Endothelial cell of coronary artery (primary cell): Measurements from ENCODE around the gene CSK. TPM values are rescaled to one million over a fixed set of nuclear protein-coding genes. Genes with fewer than 3 reads are reported as not detected.

ENCODE experiments used
- total RNA-seq: library from RNA; depleted of rRNA; stranded (reverse); fragments of >200 nt; gene quantifications from 2 replicates; pipeline ENCODE4 v1.2.3, GENCODE V29; 2014

The CSK gene
- 38.4 and 41.5 TPM in 2 replicates for total RNA-seq

DNA sequence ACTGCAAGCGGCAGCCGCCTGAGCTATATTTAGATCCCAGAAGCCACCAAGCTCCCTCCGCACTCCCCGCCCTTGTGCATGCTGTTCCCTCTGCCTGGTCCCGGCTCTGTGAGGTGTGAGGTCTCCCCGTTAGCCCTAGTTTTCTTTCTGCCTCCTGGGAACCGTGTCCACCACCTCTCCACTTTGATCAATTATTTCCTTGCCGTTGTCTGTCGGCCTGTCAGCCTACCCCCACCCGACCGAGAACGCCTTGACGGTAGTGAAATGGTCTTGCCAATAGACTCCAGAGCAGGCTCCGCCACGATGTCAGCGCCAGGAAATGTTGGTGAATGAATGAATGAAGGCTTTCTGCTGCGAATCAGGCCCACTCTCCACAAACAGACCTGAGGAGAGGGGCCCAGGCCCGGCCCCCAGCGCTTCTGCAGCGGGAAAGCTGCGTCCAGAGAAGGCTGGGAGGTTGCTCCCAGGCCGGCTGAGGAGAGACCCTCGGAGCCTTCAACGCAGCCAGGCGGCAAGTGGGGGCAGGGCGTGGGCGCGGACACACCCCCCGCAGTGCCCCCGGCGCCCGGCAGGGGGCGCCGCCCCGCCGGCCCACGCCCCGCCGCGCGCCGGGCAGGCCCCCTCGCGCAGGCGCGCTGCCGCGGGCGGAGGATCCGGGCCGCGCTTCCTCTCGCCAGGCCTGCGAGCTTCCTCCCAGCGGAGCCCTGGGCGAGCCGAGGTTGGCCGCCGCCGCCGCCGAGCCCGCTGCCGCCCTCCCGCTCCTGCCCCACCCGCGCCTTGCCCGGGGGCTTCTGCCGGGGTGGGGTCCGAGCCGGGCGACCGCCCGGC is at the start of gene CSK:
CSK (plus strand) TSS at position 650 of the 828 bp plus-strand sequence. CDS start 16,218 bp downstream, outside the sequence.

GRCh38 chr15:74748322-74748946 is 33.4 kb upstream of the CSK start, which contains the start of gene CYP1A2:
CYP1A2 (plus strand) TSS chr15:74748845; CDS start chr15:74749739, 894 bp downstream.

DNA sequence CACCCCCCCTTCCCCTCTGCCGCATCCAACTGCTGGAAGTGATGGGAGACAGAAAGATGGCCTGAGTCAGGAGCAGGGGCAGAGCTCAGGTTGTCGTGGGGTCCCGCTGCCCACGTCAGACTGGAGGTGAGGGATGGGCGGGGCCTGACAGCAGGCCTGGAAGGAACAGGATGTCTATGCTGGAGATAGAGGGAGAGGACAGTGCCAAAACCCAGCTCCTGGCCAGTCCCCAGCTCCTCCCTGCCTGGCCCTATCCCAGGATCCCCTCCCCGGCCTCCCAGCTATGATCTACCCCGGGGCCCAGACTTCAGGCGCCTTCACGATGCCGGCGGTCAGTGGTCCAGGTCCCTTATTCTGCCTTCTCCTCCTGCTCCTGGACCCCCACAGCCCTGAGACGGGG is 30.7 kb downstream of the CSK start, which contains the start of gene LMAN1L:
LMAN1L (plus strand) TSS at position 303 of the 400 bp plus-strand sequence; CDS start at position 323, 20 bp downstream.

GRCh38 chr15:74826364-74826819 is 44.5 kb downstream of the CSK start, which contains the start of gene CPLX3:
CPLX3 (plus strand) TSS chr15:74826627; CDS start chr15:74826704, 77 bp downstream.

GRCh38 chr15:74842581-74843444 is 60.9 kb downstream of the CSK start, which contains the start of gene ULK3:
ULK3 (minus strand) TSS chr15:74843156; CDS start chr15:74843105, 51 bp downstream.

Other genes starting within 250 kb of the CSK start
- 1.3 and 1.4 TPM in 2 replicates for gene ARID3B, start 240.9 kb upstream of the CSK start, total RNA-seq
- gene CLK3, start 166.2 kb upstream of the CSK start, total RNA-seq = 47.8 and 51.5 TPM in 2 replicates
- gene EDC3, start 86.1 kb upstream of the CSK start, total RNA-seq = 12.7 and 13.6 TPM in 2 replicates
- gene CYP1A1, start 56.6 kb upstream of the CSK start, total RNA-seq = 3.0 and 5.5 TPM in 2 replicates
- not detected in 2 replicates for gene CYP1A2, start 33.2 kb upstream of the CSK start, total RNA-seq
- not detected in 2 replicates for gene LMAN1L, start 30.8 kb downstream of the CSK start, total RNA-seq
- not detected in 2 replicates for gene CPLX3, start 44.5 kb downstream of the CSK start, total RNA-seq
- 13.4 and 14.9 TPM in 2 replicates for gene ULK3, start 61.1 kb downstream of the CSK start, total RNA-seq
- 14.6 and 18.4 TPM in 2 replicates for gene SCAMP2, start 91.3 kb downstream of the CSK start, total RNA-seq
- gene MPI, start 108.0 kb downstream of the CSK start, total RNA-seq = 34.3 and 65.8 TPM in 2 replicates
- 27.4 and 41.3 TPM in 2 replicates for gene FAM219B, start 124.8 kb downstream of the CSK start, total RNA-seq
- gene COX5A, start 156.0 kb downstream of the CSK start, total RNA-seq = 42.9 and 48.5 TPM in 2 replicates
- 6.1 and 7.7 TPM in 2 replicates for gene RPP25, start 174.7 kb downstream of the CSK start, total RNA-seq
- 1.9 and 3.3 TPM in 2 replicates for gene SCAMP5, start 213.5 kb downstream of the CSK start, total RNA-seq
- 6.0 and 9.1 TPM in 2 replicates for gene PPCDC, start 241.5 kb downstream of the CSK start, total RNA-seq